KMS-11 (cell line): Measurements from ENCODE around the gene MYO19.

ENCODE experiments used
- H2AFZ ChIP-seq: fragments of 200-600 bp; sonication (generic); 2 replicates; pipeline ENCODE4 v1.6.1; 2016; ENCODE audit warnings: antibody characterized with exemption, mixed run types, low read depth
- H3K27ac ChIP-seq: fragments of 200-600 bp; sonication (generic); 2 replicates; pipeline ENCODE4 v1.6.1; 2016; ENCODE audit warnings: mild to moderate bottlenecking, mixed run types
- H3K27me3 ChIP-seq: fragments of 200-600 bp; sonication (generic); 2 replicates; pipeline ENCODE4 v1.6.1; 2017; ENCODE audit warnings: mild to moderate bottlenecking, low read depth, mixed run types, moderate library complexity; ENCODE audit not compliant: insufficient read depth
- H3K36me3 ChIP-seq: fragments of 200-600 bp; sonication (generic); 2 replicates; pipeline ENCODE4 v1.6.1; 2017; ENCODE audit warnings: mild to moderate bottlenecking, mixed run types; ENCODE audit not compliant: insufficient read depth
- H3K4me1 ChIP-seq: fragments of 200-600 bp; sonication (generic); 2 replicates; pipeline ENCODE4 v1.6.1; 2016; ENCODE audit warnings: mild to moderate bottlenecking, low read depth, mixed run types; ENCODE audit not compliant: poor library complexity, severe bottlenecking
- H3K4me2 ChIP-seq: fragments of 200-600 bp; sonication (generic); 2 replicates; pipeline ENCODE4 v1.7.0; 2016; ENCODE audit warnings: mild to moderate bottlenecking, mixed run types
- H3K4me3 ChIP-seq: fragments of 200-600 bp; sonication (generic); IDR thresholded peaks from 2 replicates; pipeline ENCODE4 v1.6.1; 2017; ENCODE audit warnings: low read depth, low read length, mixed read lengths; ENCODE audit not compliant: insufficient read depth
- H3K79me2 ChIP-seq: fragments of 200-600 bp; sonication (generic); 2 replicates; pipeline ENCODE4 v1.6.1; 2016; ENCODE audit warnings: low read depth, mixed run types; ENCODE audit not compliant: insufficient read depth
- H3K9ac ChIP-seq: fragments of 200-600 bp; sonication (generic); 2 replicates; pipeline ENCODE4 v1.6.1; 2016; ENCODE audit warnings: mild to moderate bottlenecking, mixed run types
- H4K20me1 ChIP-seq: fragments of 200-600 bp; sonication (generic); 2 replicates; pipeline ENCODE4 v1.6.1; 2016; ENCODE audit warnings: mild to moderate bottlenecking, mixed run types; ENCODE audit not compliant: insufficient read depth
- CTCF ChIP-seq: fragments of 200-600 bp; sonication (generic); conservative IDR thresholded peaks from 2 replicates; pipeline ENCODE4 v1.6.1; 2017; ENCODE audit warnings: low read depth, mild to moderate bottlenecking, antibody characterized with exemption, low read length, moderate library complexity, mixed read lengths

MYO19 gene

GRCh38 chr17:36468903-36469635 lies 65.6 kb downstream of the MYO19 start:
- Histone ChIP-seq H3K36me3 (no peaks in the 10 kb centered on the region), H3K79me2 (no peaks in the 10 kb centered on the region), H3K27ac (no peak overlapping the region), H3K4me3 (no peak overlapping the region), H3K9ac (no peak overlapping the region), H3K27me3 (no peaks in the 10 kb centered on the region; the same call in 1 of the 2 replicates), H3K4me2 (no peak overlapping the region), H4K20me1 (no peaks in the 10 kb centered on the region), H2AFZ (no peak overlapping the region), H3K4me1 (no peaks in the 10 kb centered on the region)
- no peak for TF ChIP-seq CTCF

DNA sequence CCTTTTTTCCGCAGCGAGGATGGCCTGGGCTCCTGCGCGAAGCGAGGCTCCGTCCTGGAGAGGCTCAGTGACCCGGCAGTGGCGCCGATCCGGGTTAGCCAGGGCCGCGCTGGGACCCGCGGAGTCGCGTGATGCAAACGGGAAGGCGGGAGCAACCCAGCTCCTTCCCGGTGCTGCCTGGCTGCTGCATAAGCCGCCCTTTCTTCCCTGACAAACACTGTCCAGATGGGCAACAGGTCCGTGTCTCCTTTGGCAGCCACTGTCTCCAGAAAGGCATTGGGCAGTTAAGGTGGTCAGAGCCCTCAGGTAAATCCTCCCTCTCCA lies 69.9 kb downstream of the MYO19 start:
- Histone ChIP-seq H3K4me2 (no peak overlapping the region), H3K4me1 (no peaks in the 10 kb centered on the region), H3K36me3 (no peaks in the 10 kb centered on the region), H3K79me2 (no peaks in the 10 kb centered on the region), H3K4me3 (no peak overlapping the region), H4K20me1 (no peaks in the 10 kb centered on the region), H3K27ac (no peak overlapping the region), H3K9ac (no peak overlapping the region), H3K27me3 (no peaks in the 10 kb centered on the region; the same call in 1 of the 2 replicates), H2AFZ (no peak overlapping the region)
- no peak for TF ChIP-seq CTCF

- Histone ChIP-seq H3K36me3 (no peaks in the 10 kb centered on the region), H3K4me2 (no peak overlapping the region), H3K4me1 (no peaks in the 10 kb centered on the region), H2AFZ (no peak overlapping the region), H3K9ac (no peak overlapping the region), H3K4me3 (no peak overlapping the region), H4K20me1 (no peaks in the 10 kb centered on the region), H3K27ac (no peak overlapping the region), H3K27me3 (no peaks in the 10 kb centered on the region; the same call in 1 of the 2 replicates), H3K79me2 (no peaks in the 10 kb centered on the region)
- no peak for TF ChIP-seq CTCF
Measured at GRCh38 chr17:36463916-36464764, 70.5 kb downstream of the MYO19 start.

DNA sequence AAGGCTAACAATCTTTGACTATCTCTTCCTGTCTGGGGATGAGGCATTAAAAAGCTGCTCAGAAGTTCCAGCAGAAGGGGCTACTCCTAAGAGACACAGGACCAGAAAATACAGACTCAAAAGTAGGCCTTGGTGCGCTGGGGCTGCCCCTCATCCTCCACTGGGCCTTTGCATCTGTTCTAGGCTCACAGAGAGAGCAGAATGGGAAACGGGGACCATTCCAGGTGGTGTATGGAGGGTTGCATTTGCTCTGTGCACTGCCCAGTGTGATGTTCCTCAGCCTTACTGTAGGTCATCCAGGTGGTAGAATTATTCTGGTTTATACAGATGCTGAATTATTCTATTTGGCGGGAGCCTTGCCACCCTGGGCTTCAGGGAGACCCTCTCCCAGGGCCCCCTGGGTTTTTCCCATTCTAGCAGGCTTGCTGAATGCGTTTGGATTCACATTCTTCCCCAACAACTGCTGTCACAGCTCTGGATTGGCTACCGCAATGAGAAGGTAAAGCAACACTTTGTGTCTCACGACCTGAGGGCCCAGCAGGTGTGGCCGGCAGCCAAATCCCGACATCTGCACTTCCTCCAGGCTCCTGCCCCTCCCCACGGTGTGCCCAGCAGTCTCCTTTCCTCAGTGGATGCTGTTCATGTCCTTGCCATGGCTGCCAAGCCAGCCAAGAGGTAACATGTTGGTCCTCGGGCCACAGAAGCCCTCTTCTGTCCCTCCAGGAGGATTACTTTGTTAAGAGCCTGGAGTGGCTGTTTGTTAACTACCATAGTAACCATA lies 73.1 kb downstream of the MYO19 start:
- Histone ChIP-seq H3K4me2 (no peak overlapping the region), H2AFZ (no peak overlapping the region), H3K27me3 (no peaks in the 10 kb centered on the region; the same call in 1 of the 2 replicates), H3K9ac (no peak overlapping the region), H4K20me1 (no peaks in the 10 kb centered on the region), H3K79me2 (no peaks in the 10 kb centered on the region), H3K4me3 (no peak overlapping the region), H3K36me3 (no peaks in the 10 kb centered on the region), H3K27ac (no peak overlapping the region), H3K4me1 (no peaks in the 10 kb centered on the region)
- no peak for TF ChIP-seq CTCF
